NCI-H345 treated with DMSO at 0.1 percent for 48 hours (cell line): ENCODE measurements around the gene MTUS2.
"Not testable (repeated sequence)": the region's sequence is repeated elsewhere in the genome, so short reads cannot be mapped to it uniquely, and the experiment has no call there.

Experiments
- DNase-seq: peaks from one replicate; lab custom pipeline; 2025; ENCODE audit not compliant: unreplicated experiment; lab: John Stamatoyannopoulos, UW

Gene MTUS2

DNA sequence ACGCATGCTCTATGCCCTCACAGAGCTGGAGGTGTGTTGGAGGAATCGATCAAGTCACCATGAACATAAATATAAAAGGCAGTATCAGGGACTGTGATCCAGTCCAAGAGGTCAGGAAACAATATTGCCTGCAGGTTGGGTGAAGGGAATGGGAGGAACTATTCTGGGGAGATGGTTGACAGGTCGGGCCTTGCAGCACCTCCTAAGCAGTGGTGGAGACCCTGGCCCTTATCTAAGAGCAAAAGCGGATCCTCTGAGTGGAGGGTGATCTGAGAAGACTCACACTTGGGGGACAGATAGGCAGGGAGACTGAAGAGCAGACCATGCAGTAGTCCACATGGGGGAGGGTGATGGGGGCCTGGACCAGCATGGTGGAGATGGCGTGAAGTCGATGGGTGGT lies 561.9 kb downstream of the MTUS2 start:
- no peak for DNase-seq

DNA sequence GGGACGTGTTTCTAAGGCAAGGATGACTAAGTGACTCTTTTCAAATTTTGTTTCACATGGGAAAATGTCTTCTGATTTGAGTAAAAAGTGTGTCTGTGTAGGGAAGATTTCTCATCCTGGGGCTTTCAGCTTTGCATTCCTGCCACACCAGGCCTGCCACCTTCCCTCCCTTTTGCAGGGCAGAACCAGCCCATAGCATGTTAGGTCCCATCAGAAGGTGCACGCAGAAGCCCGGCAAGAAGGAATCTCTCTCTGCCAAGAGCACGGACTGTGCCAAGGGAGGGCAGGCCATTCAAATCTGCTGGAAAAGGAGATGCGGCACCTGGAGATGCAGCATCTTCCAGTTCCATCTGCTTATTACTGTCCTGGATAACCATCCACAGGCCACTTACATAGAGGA lies 563.3 kb downstream of the MTUS2 start:
- DNase-seq, result no peak

DNA sequence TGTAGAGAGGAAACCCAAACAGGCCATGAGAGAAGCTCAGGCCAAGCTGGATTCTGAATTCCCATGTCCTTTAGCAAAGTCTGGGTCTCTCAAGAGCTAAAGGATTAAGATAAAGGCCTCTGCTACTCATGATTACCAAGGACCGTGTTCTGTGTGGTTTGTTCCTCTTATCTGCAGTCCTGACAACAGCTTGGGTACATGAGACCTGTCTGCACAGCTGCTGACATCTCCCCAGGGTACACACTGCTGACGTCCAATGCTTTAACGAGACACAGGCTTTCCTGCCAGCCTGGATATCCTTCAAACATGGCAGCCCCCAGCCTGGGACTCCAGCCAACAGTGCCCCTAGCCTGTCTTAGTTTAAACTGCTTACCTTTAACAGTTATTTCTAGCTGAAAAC lies 564.3 kb downstream of the MTUS2 start:
- DNase-seq, result no peak

DNA sequence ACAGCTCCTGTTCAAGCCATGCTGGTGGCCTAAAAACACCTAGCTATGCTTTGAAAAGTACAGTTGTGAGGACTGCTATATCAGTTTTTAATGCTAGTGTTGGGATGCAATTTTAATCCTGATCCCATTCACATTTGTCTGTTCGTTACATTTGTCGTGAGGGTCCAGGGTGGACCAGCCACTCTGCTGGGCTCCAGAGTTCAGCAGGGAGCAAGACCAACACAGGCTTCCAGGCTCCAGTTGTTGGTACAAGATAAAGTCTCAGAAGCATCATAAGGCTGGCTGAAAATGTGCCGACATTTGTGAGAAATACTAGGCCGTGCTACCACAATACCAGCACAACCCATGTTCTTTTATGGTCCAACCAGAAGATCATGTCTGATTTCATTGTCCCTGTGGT lies 564.7 kb downstream of the MTUS2 start:
- no peak for DNase-seq

DNA sequence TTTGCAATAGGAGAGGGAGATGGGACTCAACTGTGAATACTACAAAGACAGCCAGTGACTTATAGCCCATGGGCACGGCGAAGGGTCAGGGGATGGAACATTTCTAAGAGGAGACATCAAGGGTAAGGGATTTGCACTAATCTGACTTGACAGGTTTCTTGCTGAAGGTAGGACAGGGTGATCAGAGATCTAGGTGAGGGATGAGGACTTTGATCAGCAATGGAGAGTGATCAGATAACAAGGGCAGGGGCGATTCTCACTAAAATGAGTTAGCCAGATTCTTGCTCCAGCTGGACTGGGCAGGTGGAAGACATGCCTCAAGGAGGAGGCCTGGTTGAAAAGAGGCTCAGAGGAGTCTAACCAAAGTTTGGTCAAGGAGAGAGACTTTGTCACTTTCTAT lies 566.1 kb downstream of the MTUS2 start:
- no peak for DNase-seq

DNA sequence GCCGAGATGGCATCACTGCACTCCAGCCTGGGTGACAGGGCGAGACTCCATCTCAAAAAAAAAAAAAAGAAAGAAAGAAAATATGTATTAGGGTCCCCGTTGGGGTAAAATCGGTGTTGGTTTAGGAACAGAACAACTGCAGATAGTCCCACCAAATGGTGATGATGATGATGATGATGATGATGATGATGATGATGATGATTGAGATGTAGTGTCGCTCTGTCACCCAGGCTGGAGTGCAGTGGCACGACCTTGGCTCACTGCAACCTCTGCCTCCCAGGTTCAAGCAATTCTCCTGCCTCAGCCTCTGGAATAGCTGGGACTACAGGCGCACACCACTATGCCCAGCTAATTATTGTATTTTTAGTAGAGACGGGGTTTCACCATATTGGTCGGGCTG lies 570.5 kb downstream of the MTUS2 start:
- DNase-seq, result not testable (repeated sequence)

DNA sequence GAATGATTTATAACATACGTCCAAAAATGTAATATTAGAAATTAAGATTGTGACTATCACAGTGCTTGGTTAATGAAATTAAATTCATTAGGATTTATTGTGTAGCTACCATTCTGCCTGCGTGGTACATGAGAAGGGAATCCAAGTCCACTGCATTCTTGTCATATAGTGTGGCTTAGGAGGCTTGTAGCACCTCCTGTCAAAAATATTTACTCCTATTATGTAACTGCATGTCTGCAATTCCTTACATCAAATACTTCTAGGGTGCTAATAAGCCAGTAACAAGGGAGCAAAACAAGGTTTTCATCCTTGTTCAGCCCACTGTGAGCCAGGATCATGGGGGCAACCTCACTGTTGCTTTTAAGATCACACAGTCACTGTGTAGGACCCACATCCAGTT lies 576.3 kb downstream of the MTUS2 start:
- no peak for DNase-seq

DNA sequence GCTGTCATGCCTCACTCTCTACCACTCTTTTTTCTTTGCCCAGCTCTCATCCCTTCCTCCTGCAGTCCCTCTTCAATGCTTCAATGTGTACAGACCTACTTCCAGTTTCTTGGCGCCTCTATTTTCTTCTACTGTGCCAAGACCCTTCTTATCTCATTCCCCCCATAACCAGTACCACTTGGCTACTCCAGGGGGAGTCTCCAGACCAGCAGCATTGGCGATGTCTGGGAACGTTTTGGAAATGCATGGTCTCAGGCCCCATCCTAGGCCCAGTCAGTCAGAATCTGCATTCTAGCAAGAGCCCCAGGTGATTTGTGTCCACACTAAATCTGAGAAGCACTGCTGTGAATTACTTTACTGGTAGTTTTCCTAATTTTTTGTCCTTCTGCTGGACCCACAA lies 577.1 kb downstream of the MTUS2 start:
- no peak for DNase-seq

DNA sequence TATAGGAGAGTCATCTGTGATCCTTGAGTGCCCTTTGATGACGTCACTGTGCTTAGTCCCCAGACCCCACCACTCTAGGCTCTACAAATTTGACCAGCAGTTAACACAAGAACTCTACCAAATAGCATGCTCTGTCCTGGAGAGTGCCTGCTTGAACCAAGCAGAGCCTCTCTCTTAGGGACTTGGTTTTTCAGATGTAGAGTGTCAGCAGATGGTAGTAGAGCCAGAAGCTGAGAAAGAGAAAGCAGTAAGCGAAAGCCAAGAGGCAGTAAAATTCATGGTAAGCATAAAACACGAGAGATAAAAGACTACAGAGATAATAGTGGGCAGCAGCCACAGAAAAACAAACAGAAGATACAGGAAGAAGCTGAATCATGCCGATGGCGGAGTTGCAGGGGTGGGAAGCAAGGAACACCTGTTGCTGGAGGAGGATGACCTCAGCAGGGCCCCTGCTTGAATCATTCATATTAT lies 582.1 kb downstream of the MTUS2 start:
- DNase-seq, result no peak

DNA sequence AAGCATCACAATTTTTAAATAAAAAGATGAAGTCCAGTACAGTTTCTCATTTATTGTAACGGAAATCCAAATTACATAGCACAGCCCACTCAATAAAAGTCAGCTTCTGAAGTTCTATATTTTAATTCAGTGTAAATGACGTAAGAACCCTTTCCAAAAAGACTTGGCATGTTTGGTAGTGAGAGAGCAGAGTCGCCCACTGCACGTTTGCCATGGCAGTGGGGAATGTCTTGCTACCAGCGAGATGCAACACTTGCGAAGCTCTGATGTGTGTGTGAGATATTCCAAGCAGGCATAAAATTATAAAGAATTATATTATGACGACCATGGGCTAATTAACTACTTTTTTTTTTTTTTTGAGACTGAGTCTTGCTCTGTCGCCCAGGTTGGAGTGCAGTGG lies 585.3 kb downstream of the MTUS2 start:
- DNase-seq, result no peak

DNA sequence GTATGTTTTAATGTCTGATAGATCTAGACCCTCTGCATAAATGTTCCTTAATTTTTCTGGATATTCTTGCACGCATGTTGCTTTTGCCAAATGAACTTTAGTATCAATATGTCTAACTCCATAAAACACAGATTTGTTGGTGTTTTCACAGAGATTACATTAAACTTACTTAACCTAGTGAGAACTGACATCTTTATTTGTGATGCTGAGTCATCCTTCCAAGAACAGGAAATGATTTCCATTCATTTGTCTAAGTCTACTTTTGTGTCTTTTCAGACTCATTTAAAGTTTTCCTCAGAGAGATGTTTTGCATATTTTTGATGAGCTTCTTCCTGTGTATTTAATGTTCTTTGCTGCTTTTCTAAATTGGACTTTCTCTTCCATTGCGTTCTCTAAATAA lies 591.3 kb downstream of the MTUS2 start:
- DNase-seq, result no peak

DNA sequence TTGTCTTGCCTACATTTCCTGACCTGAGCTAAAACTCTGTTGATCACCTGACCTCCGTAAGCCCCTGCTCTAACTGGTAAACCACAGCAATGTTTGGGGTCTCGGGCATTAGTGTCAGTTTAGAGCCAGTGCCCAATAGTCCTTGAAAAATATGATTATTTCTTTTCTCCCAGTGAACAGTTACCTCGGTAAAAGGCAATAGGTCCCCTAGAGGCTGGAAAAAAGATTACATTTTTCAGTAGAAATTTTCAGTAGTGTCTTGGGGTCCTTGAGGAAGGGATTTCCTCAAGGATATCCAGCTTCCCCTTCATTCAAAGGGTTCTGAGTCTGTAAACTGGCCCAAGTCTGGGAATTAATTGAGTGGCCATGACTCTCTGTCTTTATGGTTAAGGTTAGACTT lies 597.9 kb downstream of the MTUS2 start:
- DNase-seq, result no peak

DNA sequence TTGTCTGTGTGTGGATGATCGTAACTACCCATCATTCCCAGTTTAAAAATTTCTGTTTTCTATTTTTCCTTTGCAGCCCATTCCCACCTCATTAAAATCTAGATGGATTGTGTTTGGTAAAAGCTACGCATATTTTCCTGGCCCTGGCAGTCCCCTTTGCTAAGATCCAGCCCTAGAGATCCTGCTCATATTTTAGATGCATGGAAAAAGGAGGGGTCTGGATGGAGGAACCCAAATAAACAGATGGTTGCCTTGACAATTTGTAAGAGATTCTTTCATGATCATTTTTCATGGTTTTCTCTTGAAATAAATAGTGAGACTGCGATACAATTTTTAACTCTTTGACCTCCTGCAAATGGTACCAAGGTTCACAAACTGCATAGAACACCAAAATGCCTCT lies 601.0 kb downstream of the MTUS2 start:
- DNase-seq, result no peak

DNA sequence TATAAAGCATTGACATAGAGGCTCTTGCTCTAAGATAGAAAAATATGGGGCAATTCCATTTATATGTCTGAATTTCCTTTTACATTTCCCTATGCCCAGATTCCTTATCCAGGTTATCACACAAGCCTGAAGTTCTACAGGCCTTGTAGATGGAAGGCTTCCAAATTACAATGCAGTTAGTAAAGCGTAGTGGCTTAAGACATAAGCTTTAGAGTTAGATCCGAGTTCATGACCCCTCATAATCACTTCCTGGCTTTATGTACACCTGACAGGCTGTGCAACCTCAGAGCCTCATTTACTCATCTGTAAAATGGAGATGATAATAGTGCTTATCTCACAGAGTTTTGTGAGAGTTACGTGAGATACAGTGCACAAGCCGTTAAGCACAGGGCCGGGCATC lies 601.9 kb downstream of the MTUS2 start:
- no peak for DNase-seq

DNA sequence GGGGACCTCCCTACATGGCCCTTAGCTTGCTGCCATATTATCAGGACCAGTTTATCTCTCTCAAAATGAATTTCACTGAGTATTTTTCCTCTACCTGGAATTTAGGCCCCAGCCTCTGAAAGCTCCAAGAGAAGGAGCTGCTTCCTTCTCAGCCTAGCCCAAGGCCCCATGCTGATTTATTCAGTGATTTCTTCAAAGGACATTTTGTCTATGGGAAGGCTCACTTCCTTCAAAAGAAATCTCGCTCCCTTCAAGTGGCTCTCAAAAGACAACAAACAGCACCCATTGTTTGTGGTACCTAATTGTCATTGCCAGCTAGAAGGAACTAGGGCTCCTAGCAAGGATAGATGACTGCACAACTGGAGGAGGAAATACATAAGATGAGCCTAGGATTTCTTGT lies 602.9 kb downstream of the MTUS2 start:
- DNase-seq, result no peak

DNA sequence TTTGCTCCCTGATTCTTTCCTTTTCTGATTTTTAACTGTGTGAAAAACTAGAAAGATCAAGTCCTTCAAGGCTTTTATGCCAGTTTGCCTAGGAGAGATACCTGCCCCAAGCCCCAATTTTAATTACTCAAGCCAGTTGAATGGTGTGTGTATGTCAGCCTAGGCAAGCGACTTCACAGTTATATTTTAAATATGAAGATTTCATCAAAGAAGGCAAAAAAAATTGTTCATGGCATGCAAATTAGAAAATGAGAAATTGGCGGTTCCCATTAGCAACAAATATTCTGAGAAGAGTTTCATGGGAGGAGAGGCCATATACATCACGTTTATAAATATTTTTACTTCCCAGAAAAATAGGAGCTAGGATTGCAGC lies 607.8 kb downstream of the MTUS2 start:
- no peak for DNase-seq

DNA sequence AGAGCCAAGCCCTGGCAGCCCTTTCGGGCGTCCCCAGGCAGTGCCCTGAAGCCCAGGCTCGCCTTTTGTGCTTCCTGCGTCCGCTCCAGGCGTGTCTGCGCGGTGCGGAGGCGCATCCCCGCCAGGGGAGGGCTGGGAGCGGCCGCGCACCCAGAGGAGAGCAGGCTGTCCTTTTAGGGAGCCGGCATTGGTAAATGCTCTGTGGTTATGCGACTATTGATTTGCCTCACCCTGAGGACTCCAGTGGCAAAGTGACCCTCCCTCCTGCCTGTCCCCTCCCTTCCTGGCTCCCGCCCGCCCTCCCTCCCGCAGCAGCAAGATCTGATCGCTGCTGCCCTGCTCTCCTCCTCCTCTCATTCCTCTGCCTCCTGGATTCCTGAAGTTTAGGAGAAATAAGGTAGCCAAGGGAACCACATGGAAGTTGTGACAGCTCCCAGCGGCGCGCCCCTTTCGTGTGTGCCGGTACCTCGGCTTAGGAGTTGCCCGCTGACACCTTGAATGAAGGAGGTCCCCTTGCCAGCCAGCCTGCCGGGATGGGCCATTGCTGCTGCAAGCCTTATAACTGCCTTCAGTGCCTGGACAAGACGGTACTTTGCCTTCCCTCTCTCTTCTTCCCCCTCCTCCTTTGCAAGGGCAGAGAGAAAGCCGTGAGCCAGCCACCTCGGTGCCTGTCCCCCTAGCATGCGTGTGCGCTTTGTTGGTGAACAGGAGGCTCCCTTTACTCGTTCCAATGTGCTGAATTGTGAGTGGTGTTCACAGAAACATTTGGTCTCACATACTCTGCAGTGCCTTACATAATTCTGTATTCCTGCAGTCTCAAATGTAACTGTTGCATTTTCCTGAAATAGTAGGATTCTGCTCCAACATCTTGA lies 608.4 kb downstream of the MTUS2 start:
- no peak for DNase-seq

DNA sequence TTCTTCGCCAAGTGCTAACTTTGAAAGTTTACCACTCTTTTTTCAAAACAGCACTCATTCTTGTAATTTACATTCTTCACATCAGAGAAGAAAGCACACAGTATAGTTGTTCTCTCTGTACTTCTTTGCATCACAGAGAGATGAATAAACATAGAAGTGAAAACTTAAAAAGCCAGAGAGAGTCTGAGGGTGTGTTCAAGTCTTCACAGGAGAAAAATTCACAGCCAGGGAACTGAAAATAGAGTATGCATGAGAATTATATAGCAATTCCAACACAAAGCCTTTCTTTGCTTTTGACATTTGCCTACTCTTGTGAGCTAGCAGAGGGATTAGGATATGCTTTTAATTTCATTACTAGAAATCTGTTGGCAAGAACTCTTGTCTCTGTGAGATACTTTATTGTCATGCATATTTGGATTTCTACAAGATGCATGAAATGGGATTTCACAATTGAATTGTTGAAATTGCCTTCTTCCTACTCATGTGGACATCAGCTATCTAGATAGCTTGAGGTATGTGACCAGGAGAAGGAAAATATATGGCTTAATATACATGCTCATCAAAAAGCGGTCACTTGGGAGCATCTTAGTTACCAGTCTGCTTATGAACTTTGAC lies 609.3 kb downstream of the MTUS2 start:
- no peak for DNase-seq

DNA sequence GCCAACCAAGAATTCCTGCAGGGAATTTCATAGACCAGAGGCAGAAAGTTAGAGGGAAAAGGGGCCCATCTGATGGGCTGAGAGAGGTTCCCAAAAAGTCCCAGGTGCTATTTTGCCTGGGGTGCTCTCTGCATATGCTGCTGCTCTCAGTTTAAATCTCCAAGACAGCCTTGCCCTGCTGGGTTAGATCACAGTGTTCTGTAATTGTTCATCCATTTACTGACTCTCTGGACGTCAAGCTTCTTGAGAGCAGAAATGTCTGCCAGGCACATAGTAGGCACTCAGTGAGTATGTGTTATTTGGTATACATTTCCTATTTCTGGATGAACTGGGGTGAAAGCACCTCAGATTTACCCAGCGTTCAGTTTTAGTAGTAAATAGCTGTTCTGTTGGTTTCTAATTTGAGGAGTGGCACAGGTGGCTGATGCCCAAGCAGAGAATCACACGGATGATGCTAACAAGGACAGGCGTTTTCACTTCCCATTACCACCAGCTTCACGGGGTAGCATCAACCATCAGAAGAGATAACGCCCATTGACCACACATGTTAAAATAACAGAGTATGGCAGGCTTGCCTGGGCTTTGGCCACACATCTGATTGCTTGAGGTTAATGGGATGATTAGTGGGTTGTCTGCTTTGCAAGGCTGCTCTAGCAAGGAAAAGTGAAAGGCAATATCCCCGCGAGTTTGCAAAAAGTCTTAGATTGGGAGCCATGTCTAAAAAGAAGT lies 614.2 kb downstream of the MTUS2 start:
- DNase-seq, result no peak

DNA sequence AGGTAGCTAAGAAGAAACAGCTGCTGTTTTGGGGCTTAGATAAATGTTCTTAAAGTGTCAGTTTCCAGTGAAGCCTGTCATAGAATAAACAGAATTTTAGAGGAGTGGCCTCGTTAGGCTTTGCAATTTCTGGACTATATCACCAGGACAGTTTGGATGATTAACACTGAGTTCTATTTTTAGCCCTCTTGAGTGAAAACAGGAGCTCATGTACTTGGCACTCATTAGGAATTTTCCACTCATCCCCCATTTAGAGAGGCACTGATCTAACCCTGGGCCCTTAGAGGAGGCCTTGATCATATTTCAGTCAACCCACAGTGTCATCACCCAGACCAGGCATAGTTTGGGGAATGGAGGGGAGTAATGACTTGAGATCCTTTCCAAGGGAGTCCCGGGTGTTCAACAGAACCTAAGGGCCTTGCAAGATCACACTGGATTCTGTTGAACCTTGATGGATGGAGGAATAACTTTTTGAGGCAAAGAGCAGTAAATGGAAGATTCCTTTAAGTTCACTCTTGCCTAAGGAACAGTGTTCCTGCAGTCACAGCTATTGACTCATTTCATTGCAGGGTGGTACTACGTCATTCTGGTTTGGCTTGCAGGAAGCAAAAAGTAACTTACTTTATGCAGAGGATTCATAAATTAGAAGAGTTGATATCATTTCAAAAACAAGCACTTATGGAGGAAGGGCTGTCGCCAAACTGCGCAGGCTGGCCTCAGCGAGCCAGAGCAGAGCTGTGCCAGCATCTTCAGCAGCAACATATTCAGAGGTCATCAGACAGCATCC lies 615.2 kb downstream of the MTUS2 start:
- DNase-seq, result no peak

DNA sequence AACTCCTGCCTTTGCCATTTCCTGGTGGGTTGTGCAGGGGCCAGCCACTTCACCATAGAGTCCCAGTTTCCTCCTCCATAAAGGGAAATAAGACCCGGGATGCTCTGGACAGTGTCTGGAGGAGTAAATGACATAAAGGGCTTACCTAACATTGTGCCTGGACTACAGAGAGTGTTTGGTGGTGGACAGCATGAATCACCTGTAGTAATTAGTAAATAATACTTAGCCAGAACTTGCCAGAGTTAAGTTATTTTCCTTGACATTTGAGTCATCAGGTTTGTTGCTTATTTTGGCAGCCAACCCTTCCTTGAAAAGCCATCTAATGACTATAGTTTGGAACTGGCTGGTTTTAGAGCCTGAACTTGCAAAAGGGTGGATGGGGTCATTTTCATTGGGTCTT lies 616.2 kb downstream of the MTUS2 start:
- no peak for DNase-seq
